ENCODE measurements around the gene GBP1. TPM values are rescaled to one million over a fixed set of nuclear protein-coding genes. Genes with fewer than 3 reads are reported as not detected.
"Not testable (repeated sequence)": the region's sequence is repeated elsewhere in the genome, so short reads cannot be mapped to it uniquely, and the experiment has no call there.

GBP1 gene
- total RNA-seq, 2 experiments from 2014 or later, result 146 to 147 TPM

DNA sequence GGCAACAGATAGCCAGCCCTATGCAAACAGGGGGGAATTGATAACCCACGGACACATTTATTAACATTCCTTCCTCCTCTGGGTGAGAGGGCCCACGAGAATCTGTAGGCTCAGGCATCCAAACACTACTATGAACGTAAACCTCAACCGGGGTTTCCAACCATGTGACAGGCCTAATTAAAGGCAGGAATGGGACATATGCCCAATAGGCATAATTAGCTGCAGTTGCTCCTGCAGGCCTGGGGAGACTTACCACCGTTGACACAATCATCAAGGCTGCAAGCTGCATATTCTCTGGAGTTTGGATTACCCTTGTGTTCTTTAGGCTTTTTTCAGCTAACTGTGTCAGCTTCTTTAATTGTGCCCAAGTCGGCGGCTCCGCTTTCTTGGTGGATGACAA lies 22.2 kb upstream of the GBP1 start:
- DNase-seq (no peak), ATAC-seq (no peak)
- Mint-ChIP-seq H3K36me3 (ENCODE audit: low read depth) (peaks cover 2% of the 10 kb centered on the region), H3K27me3 (ENCODE audit: low read depth) (no peaks in the 10 kb centered on the region), H3K4me1 (ENCODE audit: low read depth) (peaks cover 3% of the 10 kb centered on the region), H3K27ac (no peak overlapping the region), H3K9me3 (ENCODE audit: insufficient read depth) (no peaks in the 10 kb centered on the region), H3K4me3 (no peak overlapping the region)
- POLR2A ChIA-PET, result no interaction called here
- CTCF ChIA-PET, result interaction anchor here (0.7 to 0.8 kb wide), 2 partner anchors 111 to 366 kb away, joined by 3 read pairs; partner anchors contain the start of gene GBP4

DNA sequence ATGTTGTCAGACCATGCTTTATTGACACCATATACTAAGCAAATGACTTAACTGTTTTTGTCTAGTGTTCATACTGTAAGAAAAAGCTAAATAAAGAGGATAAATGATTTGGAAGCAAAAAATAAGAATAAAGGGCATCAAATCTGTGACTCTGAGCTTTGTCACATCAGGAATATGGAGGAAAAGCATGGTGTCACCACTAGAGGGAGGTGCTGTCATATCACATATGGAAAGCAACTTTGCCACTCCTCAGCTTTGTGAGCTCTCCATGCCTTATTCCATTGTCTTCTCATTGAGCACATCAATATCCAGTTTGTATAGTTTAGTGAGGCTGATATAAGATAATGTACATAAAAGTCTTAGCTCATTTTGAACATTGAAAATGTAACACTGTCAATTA lies 20.8 kb upstream of the GBP1 start:
- Mint-ChIP-seq H3K4me3 (no peak overlapping the region), H3K36me3 (ENCODE audit: low read depth) (no peaks in the 10 kb centered on the region), H3K4me1 (ENCODE audit: low read depth) (peaks cover 3% of the 10 kb centered on the region), H3K9me3 (ENCODE audit: insufficient read depth) (no peaks in the 10 kb centered on the region), H3K27me3 (ENCODE audit: low read depth) (no peaks in the 10 kb centered on the region), H3K27ac (no peak overlapping the region)
- ChIA-PET POLR2A (interaction anchor here (1.0 to 1.2 kb wide), 2 partner anchors 41 to 113 kb away, joined by 3 to 5 read pairs; partner anchors contain the start of gene GBP4), CTCF (interaction anchor here (0.7 to 3.2 kb wide), 38 partner anchors 10 to 379 kb away, joined by 3 to 35 read pairs (median 4); partner anchors contain the start of genes GBP1, GBP3, GBP4 and GBP5)
- DNase-seq (peak; percentile 59), ATAC-seq (peak; percentile 76)

DNA sequence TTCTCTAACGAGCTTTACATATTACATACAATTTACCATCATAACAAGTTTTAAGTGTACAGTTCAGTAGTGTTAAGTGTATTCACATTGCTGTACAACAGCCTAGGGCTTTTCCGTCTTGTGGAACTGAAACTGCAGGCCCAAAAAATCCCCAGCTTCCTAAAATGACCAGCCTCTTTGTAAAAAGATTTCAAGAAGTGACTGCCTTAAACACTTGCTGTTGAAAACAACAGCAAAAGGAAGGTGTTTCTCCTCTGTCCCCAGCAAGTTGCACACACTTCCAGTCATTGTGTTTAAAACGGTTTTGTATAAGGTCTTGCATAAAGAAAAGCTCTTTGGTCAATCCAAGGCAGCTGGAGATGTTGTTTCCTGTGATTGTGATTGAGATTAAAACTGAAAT lies 16.0 kb upstream of the GBP1 start:
- no peak for DNase-seq
- Mint-ChIP-seq H3K4me3 (no peak overlapping the region), H3K4me1 (ENCODE audit: low read depth) (peaks cover 3% of the 10 kb centered on the region), H3K36me3 (ENCODE audit: low read depth) (peaks cover 14% of the 10 kb centered on the region), H3K9me3 (ENCODE audit: insufficient read depth) (peaks cover 9% of the 10 kb centered on the region), H3K27me3 (ENCODE audit: low read depth) (no peaks in the 10 kb centered on the region), H3K27ac (no peak overlapping the region)
- POLR2A ChIA-PET, result interaction anchor here (0.6 kb wide), 1 partner anchor 93 kb away, joined by 3 read pairs; no protein-coding TSS in a partner anchor
- no peak for ATAC-seq
- CTCF ChIA-PET, result interaction anchor here (1.0 to 1.9 kb wide), 3 partner anchors 81 to 374 kb away, joined by 3 to 4 read pairs (median 4); no protein-coding TSS in a partner anchor

DNA sequence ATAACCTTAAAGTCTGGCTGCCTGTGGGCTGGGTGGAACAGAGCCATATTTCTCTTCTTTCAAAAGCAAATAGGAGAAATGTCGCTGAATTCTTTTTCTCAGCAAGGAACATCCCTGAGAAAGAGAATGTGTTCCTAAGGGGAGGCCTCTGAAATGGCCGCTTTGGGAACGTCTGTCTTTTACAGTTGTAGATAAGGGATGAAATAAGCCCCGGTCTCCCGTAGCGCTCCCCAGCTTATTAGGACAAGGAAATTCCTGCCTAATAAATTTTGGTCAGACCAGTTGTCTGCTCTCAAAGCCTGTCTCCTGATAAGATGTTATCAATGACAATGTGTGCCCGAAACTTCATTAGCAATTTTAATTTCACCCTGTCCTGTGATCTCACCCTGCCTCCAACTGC lies 15.1 kb upstream of the GBP1 start:
- DNase-seq; ATAC-seq; H3K9me3 Mint-ChIP-seq (ENCODE audit: insufficient read depth); POLR2A ChIA-PET; H3K27ac Mint-ChIP-seq; H3K4me1 Mint-ChIP-seq (ENCODE audit: low read depth); H3K27me3 Mint-ChIP-seq (ENCODE audit: low read depth); H3K4me3 Mint-ChIP-seq: not testable (repeated sequence)
- CTCF ChIA-PET, result interaction anchor here (1.3 kb wide), 1 partner anchor 10 kb away, joined by 3 read pairs; no protein-coding TSS in a partner anchor
- H3K36me3 Mint-ChIP-seq (ENCODE audit: low read depth), result peaks cover 17% of the 10 kb centered on the region

DNA sequence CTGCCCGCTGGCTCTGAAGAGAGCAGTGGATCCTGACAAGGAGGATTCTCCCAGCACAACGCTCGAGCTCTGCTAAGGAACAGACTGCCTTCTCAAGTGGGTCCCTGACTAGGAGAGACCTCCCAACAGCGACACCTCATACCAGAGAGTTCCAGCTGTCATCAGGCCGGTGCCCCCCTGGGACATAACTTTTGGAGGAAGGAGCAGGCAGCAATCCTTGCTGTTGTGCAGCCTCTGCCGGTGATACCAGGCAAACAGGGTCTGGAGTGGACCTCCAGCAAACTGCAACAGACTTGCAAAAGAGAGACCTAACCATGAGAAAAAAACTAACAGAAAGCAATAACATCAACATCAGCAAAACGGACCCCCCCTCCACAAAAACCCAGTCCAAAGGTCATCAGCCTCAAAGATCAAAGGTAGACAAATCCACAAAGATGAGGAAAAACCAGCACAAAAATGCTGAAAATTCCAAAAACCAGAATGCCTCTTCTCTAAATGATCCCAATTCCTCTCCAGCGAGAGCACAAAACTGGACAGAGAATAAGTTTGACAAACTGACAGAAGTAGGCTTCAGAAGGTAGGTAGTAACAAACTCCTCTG lies 7.6 kb upstream of the GBP1 start:
- Mint-ChIP-seq H3K9me3 (ENCODE audit: insufficient read depth) (peaks cover 18% of the 10 kb centered on the region), H3K36me3 (ENCODE audit: low read depth) (peaks cover 22% of the 10 kb centered on the region), H3K4me1 (ENCODE audit: low read depth) (peaks cover 26% of the 10 kb centered on the region)
- ATAC-seq; POLR2A ChIA-PET; DNase-seq; H3K27ac Mint-ChIP-seq; H3K4me3 Mint-ChIP-seq; H3K27me3 Mint-ChIP-seq (ENCODE audit: low read depth): not testable (repeated sequence)
- CTCF ChIA-PET, result interaction anchor here (2.4 kb wide), 1 partner anchor 8 kb away, joined by 12 read pairs; the partner anchor contains the start of gene GBP1

DNA sequence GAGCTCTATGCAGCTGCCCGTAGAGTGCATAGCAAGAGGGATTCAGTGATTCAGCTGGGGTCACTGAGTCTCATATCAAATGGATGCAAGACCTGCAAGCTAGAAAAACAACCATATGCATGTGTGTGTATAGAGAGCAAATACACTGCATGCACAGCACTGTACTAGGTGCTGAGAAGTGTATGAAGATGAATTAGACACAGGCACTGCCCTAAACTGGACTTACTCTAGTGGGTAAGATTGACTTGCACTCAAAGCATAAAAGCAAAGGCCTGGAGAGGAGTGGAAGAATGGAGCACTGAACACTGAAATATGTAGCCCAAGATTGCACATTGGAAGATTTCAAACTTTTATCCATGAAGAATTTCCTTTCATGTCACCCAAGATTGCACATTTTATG lies 5.5 kb upstream of the GBP1 start:
- Mint-ChIP-seq H3K27me3 (ENCODE audit: low read depth) (no peaks in the 10 kb centered on the region), H3K27ac (peak overlapping the region; percentile 86), H3K9me3 (ENCODE audit: insufficient read depth) (peaks cover 18% of the 10 kb centered on the region), H3K4me1 (ENCODE audit: low read depth) (peaks cover 28% of the 10 kb centered on the region), H3K4me3 (peak overlapping the region; percentile 76), H3K36me3 (ENCODE audit: low read depth) (peaks cover 18% of the 10 kb centered on the region)
- ChIA-PET POLR2A (interaction anchor here (1.2 to 2.8 kb wide), 4 partner anchors 54 to 202 kb away, joined by 3 to 14 read pairs (median 9); partner anchors contain the start of genes GBP4 and GBP5), CTCF (interaction anchor here (0.9 to 3.6 kb wide), 8 partner anchors 9 to 295 kb away, joined by 3 to 23 read pairs (median 4); partner anchors contain the start of gene GBP3)
- peak; percentile 22 for ATAC-seq
- DNase-seq, result no peak

DNA sequence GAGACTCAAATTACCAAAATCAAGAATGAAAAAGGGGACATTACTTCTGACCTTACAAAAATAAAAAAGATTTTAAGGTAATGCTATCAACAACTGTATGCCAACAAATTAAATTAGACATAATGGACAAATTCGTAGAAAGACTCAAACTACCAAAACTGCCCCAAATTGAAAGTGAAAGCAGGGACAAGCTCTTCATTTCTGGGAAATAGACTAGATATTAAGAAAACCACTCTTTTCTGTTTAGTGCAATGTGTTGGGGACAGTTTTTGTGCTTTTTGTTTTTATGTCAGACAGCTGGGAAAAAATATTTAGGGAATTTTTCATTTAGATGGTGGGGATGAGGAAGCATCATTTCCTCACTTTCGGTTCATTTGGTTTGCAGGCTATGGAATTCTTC lies 4.9 kb upstream of the GBP1 start:
- ATAC-seq, result no peak

DNA sequence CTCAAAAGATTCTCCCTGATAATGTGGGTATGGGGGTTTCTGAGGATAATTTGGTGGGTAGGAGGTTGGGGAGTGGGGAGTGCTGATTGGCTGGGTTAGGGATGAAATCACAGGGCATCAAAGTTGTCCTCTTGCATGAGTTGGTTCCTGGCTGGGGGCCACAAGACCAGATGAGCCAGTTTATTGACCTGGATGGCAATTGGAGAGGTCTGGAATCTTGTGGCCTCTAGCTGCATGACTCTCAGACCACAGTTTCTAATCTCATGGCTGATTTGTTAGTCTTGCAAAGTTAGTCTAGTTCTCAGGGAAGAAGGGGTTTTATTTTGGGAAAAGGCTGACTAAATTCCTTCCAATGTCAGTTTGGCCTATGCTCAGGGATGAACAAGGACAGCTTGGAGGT lies 3.3 kb upstream of the GBP1 start:
- no peak for ATAC-seq
- no peak for DNase-seq
- peaks cover 17% of the 10 kb centered on the region for H3K36me3 Mint-ChIP-seq (ENCODE audit: low read depth)
- no peak overlapping the region for H3K4me3 Mint-ChIP-seq
- H3K4me1 Mint-ChIP-seq (ENCODE audit: low read depth), result peaks cover 36% of the 10 kb centered on the region
- H3K27ac Mint-ChIP-seq, result peak overlapping the region; percentile 43
- H3K27me3 Mint-ChIP-seq (ENCODE audit: low read depth), result no peaks in the 10 kb centered on the region
- ChIA-PET CTCF (no interaction called here), POLR2A (interaction anchor here (1.0 to 2.8 kb wide), 5 partner anchors 47 to 218 kb away, joined by 3 to 14 read pairs (median 8); partner anchors contain the start of genes GBP4 and GBP5)
- peaks cover 4% of the 10 kb centered on the region for H3K9me3 Mint-ChIP-seq (ENCODE audit: insufficient read depth)

More for the DNA sequence above, 4.9 kb upstream of the GBP1 start:
- no peaks in the 10 kb centered on the region for H3K27me3 Mint-ChIP-seq (ENCODE audit: low read depth)
- no peak for DNase-seq
- peaks cover 31% of the 10 kb centered on the region for H3K4me1 Mint-ChIP-seq (ENCODE audit: low read depth)
- CTCF ChIA-PET, result interaction anchor here (0.9 to 3.6 kb wide), 8 partner anchors 10 to 295 kb away, joined by 3 to 23 read pairs (median 4); partner anchors contain the start of gene GBP3
- H3K36me3 Mint-ChIP-seq (ENCODE audit: low read depth), result peaks cover 16% of the 10 kb centered on the region
- peak overlapping the region; percentile 76 for H3K4me3 Mint-ChIP-seq
- peak overlapping the region; percentile 86 for H3K27ac Mint-ChIP-seq
- POLR2A ChIA-PET, result interaction anchor here (0.6 to 2.8 kb wide), 5 partner anchors 43 to 203 kb away, joined by 3 to 14 read pairs (median 8); partner anchors contain the start of genes GBP4 and GBP5
- H3K9me3 Mint-ChIP-seq (ENCODE audit: insufficient read depth), result peaks cover 18% of the 10 kb centered on the region

DNA sequence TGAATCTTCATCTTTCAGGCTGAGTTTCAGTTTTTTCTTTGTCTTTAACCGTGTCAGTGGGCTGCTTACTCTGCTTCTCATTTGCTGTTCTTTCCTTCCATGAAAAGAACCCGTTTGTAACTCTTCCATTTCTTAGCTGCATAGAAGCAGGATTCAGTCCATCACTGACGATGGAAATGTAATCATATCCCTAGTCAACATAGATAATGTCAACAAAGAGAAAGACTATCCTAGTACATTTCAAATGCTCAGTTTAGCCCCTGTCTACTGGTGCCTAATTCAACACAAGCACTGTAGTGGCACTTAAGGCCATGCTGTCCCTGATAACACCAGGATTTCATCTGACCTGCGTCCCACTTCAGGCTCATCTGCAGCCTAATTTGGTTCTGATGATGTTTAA lies 376 bp downstream of the GBP1 start:
- DNase-seq (no peak), ATAC-seq (peak; percentile 52)
- H3K9me3 Mint-ChIP-seq (ENCODE audit: insufficient read depth), result no peaks in the 10 kb centered on the region
- peak overlapping the region; percentile 90 for H3K4me3 Mint-ChIP-seq
- peaks cover 54% of the 10 kb centered on the region for H3K4me1 Mint-ChIP-seq (ENCODE audit: low read depth)
- ChIA-PET POLR2A (interaction anchor here (1.0 to 1.9 kb wide), 8 partner anchors 23 to 208 kb away, joined by 3 to 17 read pairs (median 4); partner anchors contain the start of genes GBP2, GBP3, GBP4 and GBP5), CTCF (interaction anchor here (1.0 to 3.8 kb wide), 9 partner anchors 9 to 292 kb away, joined by 3 to 19 read pairs (median 5); partner anchors contain the start of genes GBP3 and GBP4)
- no peaks in the 10 kb centered on the region for H3K27me3 Mint-ChIP-seq (ENCODE audit: low read depth)
- H3K36me3 Mint-ChIP-seq (ENCODE audit: low read depth), result peaks cover 48% of the 10 kb centered on the region
- H3K27ac Mint-ChIP-seq, result peak overlapping the region; percentile 90

DNA sequence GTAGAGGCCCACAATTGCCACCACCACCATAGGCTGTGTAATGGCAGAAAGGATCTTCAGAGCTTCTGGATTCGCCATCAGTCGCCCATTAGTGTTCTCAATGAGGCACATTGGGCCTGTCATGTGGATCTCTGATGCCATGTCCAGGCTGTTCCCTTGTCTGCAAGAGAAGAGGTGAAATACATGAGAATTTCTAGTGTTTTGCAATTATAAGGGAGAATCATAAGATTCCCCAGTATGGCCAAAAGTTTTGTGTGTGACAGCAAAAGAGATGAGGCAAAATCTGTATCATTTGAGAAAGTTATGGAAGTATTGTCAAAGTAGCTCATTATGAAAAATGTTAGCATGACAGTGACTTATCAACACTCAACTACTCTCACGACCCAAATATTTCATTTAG lies 1.9 kb downstream of the GBP1 start:
- peaks cover 46% of the 10 kb centered on the region for H3K4me1 Mint-ChIP-seq (ENCODE audit: low read depth)
- peak overlapping the region; percentile 90 for H3K4me3 Mint-ChIP-seq
- peaks cover 60% of the 10 kb centered on the region for H3K36me3 Mint-ChIP-seq (ENCODE audit: low read depth)
- CTCF ChIA-PET, result interaction anchor here (0.8 to 3.8 kb wide), 10 partner anchors 16 to 295 kb away, joined by 3 to 19 read pairs (median 4); partner anchors contain the start of gene GBP4
- no peaks in the 10 kb centered on the region for H3K27me3 Mint-ChIP-seq (ENCODE audit: low read depth)
- no peak for ATAC-seq
- no peak for DNase-seq
- H3K9me3 Mint-ChIP-seq (ENCODE audit: insufficient read depth), result no peaks in the 10 kb centered on the region
- peak overlapping the region; percentile 13 for H3K27ac Mint-ChIP-seq
- POLR2A ChIA-PET, result interaction anchor here (1.0 to 2.3 kb wide), 3 partner anchors 41 to 136 kb away, joined by 3 to 11 read pairs (median 9); partner anchors contain the start of genes GBP3 and GBP4

DNA sequence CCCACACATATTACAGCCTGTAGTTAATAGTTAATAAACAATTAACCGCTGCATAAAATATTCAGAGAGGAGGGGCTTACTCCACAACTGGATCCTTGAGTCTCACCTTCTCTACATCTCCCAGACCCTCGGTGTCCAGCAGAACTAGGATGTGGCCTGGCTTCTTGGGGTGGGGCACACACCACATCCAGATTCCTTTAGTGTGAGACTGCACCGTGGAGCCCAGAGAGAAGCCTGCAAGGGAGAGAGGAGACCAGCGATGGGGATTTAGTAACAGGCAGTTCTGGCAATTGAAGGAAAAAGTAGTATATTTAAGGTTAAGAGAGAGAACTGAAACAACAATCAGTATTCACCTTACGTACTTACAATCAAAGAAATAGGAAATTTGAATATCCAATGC lies 4.9 kb downstream of the GBP1 start:
- ChIA-PET POLR2A (interaction anchor here (0.6 kb wide), 1 partner anchor 52 kb away, joined by 3 read pairs; no protein-coding TSS in a partner anchor), CTCF (interaction anchor here (1.0 kb wide), 1 partner anchor 299 kb away, joined by 3 read pairs; no protein-coding TSS in a partner anchor)
- ATAC-seq, result no peak
- Mint-ChIP-seq H3K36me3 (ENCODE audit: low read depth) (peaks cover 86% of the 10 kb centered on the region), H3K27me3 (ENCODE audit: low read depth) (no peaks in the 10 kb centered on the region), H3K4me1 (ENCODE audit: low read depth) (peaks cover 39% of the 10 kb centered on the region), H3K27ac (no peak overlapping the region), H3K9me3 (ENCODE audit: insufficient read depth) (no peaks in the 10 kb centered on the region), H3K4me3 (peak overlapping the region; percentile 72)
- no peak for DNase-seq

DNA sequence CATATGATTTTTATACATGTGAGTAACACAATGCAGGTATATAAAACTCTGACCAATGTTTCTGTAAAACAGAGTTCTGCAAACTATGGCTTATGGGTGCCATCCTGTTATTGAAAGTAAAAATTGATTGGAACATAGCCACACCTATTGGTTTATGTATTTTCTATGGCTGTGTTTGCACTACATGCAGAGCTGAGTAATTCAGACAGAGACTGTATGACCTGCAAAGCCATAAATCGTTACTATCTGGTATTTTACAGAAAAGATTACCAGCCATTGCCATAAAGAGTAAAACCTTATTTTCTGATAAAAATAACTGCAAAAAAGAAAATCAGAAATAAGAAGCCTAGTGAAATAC lies 13.1 kb downstream of the GBP1 start:
- peaks cover 82% of the 10 kb centered on the region for H3K36me3 Mint-ChIP-seq (ENCODE audit: low read depth)
- ChIA-PET POLR2A (no interaction called here), CTCF (no interaction called here)
- H3K9me3 Mint-ChIP-seq (ENCODE audit: insufficient read depth), result no peaks in the 10 kb centered on the region
- no peak for DNase-seq
- ATAC-seq, result no peak
- H3K27me3 Mint-ChIP-seq (ENCODE audit: low read depth), result no peaks in the 10 kb centered on the region
- no peak overlapping the region for H3K27ac Mint-ChIP-seq
- H3K4me3 Mint-ChIP-seq, result no peak overlapping the region
- H3K4me1 Mint-ChIP-seq (ENCODE audit: low read depth), result peaks cover 8% of the 10 kb centered on the region
